Measurements from ENCODE around the gene GPR137B.

The GPR137B gene

GRCh38 chr1:236123563-236123962, 18.8 kb upstream of the GPR137B start:
- no peaks in the 10 kb centered on the region for H3F3A ChIP-seq (ENCODE audit: control insufficient read depth, insufficient read depth)
- H3K4me2 ChIP-seq (ENCODE audit: low read length), result no peak overlapping the region
- H3K4me1 ChIP-seq (ENCODE audit: control insufficient read depth, low read length), result peaks cover 6% of the 10 kb centered on the region
- no peaks in the 10 kb centered on the region for H3K9me3 ChIP-seq (ENCODE audit: control insufficient read depth, insufficient read depth, low read length)
- H3K79me2 ChIP-seq (ENCODE audit: control insufficient read depth, low read length), result no peaks in the 10 kb centered on the region
- no peak overlapping the region for H3K27ac ChIP-seq (ENCODE audit: low read depth, low read length)
- no peaks in the 10 kb centered on the region for H3K9me2 ChIP-seq (replicated peaks; ENCODE audit: control insufficient read depth, low read length)
- TF ChIP-seq EZH2phosphoT487 (IDR thresholded peaks at IDR 0.05; ENCODE audit: borderline replicate concordance, low read length), result no peak
- TF ChIP-seq, protein P1, sequence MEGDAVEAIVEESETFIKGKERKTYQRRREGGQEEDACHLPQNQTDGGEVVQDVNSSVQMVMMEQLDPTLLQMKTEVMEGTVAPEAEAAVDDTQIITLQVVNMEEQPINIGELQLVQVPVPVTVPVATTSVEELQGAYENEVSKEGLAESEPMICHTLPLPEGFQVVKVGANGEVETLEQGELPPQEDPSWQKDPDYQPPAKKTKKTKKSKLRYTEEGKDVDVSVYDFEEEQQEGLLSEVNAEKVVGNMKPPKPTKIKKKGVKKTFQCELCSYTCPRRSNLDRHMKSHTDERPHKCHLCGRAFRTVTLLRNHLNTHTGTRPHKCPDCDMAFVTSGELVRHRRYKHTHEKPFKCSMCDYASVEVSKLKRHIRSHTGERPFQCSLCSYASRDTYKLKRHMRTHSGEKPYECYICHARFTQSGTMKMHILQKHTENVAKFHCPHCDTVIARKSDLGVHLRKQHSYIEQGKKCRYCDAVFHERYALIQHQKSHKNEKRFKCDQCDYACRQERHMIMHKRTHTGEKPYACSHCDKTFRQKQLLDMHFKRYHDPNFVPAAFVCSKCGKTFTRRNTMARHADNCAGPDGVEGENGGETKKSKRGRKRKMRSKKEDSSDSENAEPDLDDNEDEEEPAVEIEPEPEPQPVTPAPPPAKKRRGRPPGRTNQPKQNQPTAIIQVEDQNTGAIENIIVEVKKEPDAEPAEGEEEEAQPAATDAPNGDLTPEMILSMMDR (IDR thresholded peaks at IDR 0.05; ENCODE audit: low read depth, low read length, poor library complexity, severe bottlenecking), result no peak
- no peak overlapping the region for H3K4me3 ChIP-seq (ENCODE audit: low read length)
- H4K20me1 ChIP-seq (ENCODE audit: control insufficient read depth, insufficient read depth, low read depth, low read length), result no peaks in the 10 kb centered on the region
- H3K27me3 ChIP-seq (ENCODE audit: control insufficient read depth, low read length), result peaks cover 9% of the 10 kb centered on the region; the same call in 1 of the 2 replicates
- H3K36me3 ChIP-seq (ENCODE audit: control insufficient read depth, low read length), result no peaks in the 10 kb centered on the region

GRCh38 chr1:236124965-236125364, 17.4 kb upstream of the GPR137B start:
- Histone ChIP-seq H3K9me2 (replicated peaks; ENCODE audit: control insufficient read depth, low read length) (no peaks in the 10 kb centered on the region), H3K4me3 (ENCODE audit: low read length) (no peak overlapping the region), H3K4me2 (ENCODE audit: low read length) (no peak overlapping the region), H3K9me3 (ENCODE audit: control insufficient read depth, insufficient read depth, low read length) (no peaks in the 10 kb centered on the region), H3K79me2 (ENCODE audit: control insufficient read depth, low read length) (no peaks in the 10 kb centered on the region), H3K27ac (ENCODE audit: low read depth, low read length) (no peak overlapping the region), H3K36me3 (ENCODE audit: control insufficient read depth, low read length) (no peaks in the 10 kb centered on the region), H3K4me1 (ENCODE audit: control insufficient read depth, low read length) (peaks cover 6% of the 10 kb centered on the region), H3K27me3 (ENCODE audit: control insufficient read depth, low read length) (peaks cover 9% of the 10 kb centered on the region; the same call in 1 of the 2 replicates), H3F3A (ENCODE audit: control insufficient read depth, insufficient read depth) (no peaks in the 10 kb centered on the region), H4K20me1 (ENCODE audit: control insufficient read depth, insufficient read depth, low read depth, low read length) (no peaks in the 10 kb centered on the region)
- TF ChIP-seq EZH2phosphoT487 (IDR thresholded peaks at IDR 0.05; ENCODE audit: borderline replicate concordance, low read length), result no peak
- TF ChIP-seq, protein P1 (IDR thresholded peaks at IDR 0.05; ENCODE audit: low read depth, low read length, poor library complexity, severe bottlenecking), result no peak

DNA sequence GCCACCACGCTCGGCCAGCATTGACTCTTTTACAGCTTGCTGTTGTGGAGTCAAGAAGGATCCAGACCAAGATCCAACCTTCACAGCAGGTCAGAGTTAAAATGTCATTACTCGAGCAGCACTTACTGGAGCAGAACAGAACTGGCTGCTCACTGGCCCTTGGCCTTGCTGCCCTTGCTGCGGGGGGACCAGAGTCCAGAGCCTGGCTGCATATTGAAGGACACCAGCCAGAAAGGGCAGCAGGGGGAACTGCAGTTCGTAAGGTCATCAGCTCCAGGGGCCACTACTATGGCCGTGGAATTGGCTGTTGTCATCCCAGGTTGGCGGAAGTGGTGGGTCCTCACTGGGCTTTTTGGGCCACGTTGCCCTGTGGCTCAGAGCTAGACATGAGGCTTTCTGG, 15.3 kb upstream of the GPR137B start:
- Histone ChIP-seq H3K9me2 (replicated peaks; ENCODE audit: control insufficient read depth, low read length) (no peaks in the 10 kb centered on the region), H3K4me1 (ENCODE audit: control insufficient read depth, low read length) (no peaks in the 10 kb centered on the region), H4K20me1 (ENCODE audit: control insufficient read depth, insufficient read depth, low read depth, low read length) (no peaks in the 10 kb centered on the region), H3K36me3 (ENCODE audit: control insufficient read depth, low read length) (no peaks in the 10 kb centered on the region), H3K27ac (ENCODE audit: low read depth, low read length) (no peak overlapping the region), H3F3A (ENCODE audit: control insufficient read depth, insufficient read depth) (no peaks in the 10 kb centered on the region; the same call in 1 of the 2 replicates), H3K4me3 (ENCODE audit: low read length) (no peak overlapping the region), H3K79me2 (ENCODE audit: control insufficient read depth, low read length) (no peaks in the 10 kb centered on the region), H3K4me2 (ENCODE audit: low read length) (no peak overlapping the region), H3K27me3 (ENCODE audit: control insufficient read depth, low read length) (peaks cover 13% of the 10 kb centered on the region; the same call in 1 of the 2 replicates), H3K9me3 (ENCODE audit: control insufficient read depth, insufficient read depth, low read length) (no peaks in the 10 kb centered on the region)
- TF ChIP-seq EZH2phosphoT487 (IDR thresholded peaks at IDR 0.05; ENCODE audit: borderline replicate concordance, low read length), result no peak

DNA sequence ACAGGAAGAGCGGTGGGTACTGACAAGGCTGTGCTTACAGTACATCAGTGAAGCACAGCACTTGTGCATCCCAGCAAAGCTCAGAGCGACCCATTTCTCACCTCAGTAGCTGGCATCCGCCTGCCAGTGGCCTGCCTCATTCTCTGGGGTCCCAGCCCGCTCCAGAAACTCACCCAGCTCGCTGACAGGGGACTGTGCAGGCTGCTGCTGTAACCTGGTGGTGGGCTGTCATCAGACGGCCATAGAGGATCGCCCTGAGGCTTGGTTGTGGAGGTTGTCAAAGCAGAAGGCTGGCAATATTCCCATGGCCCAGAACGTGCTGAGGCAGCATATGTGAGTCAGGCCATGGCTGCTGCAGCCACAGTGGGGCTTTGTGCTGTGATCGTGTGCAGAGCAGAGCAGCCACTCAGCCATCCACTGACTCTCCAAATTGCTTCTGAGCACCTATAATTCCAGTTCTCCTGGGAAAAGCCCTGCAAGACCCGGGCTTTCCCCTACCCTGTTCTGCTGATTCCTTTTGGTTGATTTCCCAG, 13.6 kb upstream of the GPR137B start:
- no peaks in the 10 kb centered on the region for H3K79me2 ChIP-seq (ENCODE audit: control insufficient read depth, low read length)
- no peaks in the 10 kb centered on the region for H4K20me1 ChIP-seq (ENCODE audit: control insufficient read depth, insufficient read depth, low read depth, low read length)
- H3K4me2 ChIP-seq (ENCODE audit: low read length), result no peak overlapping the region
- no peaks in the 10 kb centered on the region for H3K9me2 ChIP-seq (replicated peaks; ENCODE audit: control insufficient read depth, low read length)
- TF ChIP-seq, protein P1 (IDR thresholded peaks at IDR 0.05; ENCODE audit: low read depth, low read length, poor library complexity, severe bottlenecking), result no peak
- no peak for TF ChIP-seq EZH2phosphoT487 (IDR thresholded peaks at IDR 0.05; ENCODE audit: borderline replicate concordance, low read length)
- no peaks in the 10 kb centered on the region for H3K36me3 ChIP-seq (ENCODE audit: control insufficient read depth, low read length)
- H3K27ac ChIP-seq (ENCODE audit: low read depth, low read length), result no peak overlapping the region
- H3K27me3 ChIP-seq (ENCODE audit: control insufficient read depth, low read length), result peaks cover 18% of the 10 kb centered on the region; the same call in 1 of the 2 replicates
- H3K4me3 ChIP-seq (ENCODE audit: low read length), result no peak overlapping the region
- H3K9me3 ChIP-seq (ENCODE audit: control insufficient read depth, insufficient read depth, low read length), result no peaks in the 10 kb centered on the region
- H3K4me1 ChIP-seq (ENCODE audit: control insufficient read depth, low read length), result no peaks in the 10 kb centered on the region
- no peaks in the 10 kb centered on the region; the same call in 1 of the 2 replicates for H3F3A ChIP-seq (ENCODE audit: control insufficient read depth, insufficient read depth)
